22Rv1 (cell line): ENCODE results near the gene RIF1.
"Not testable (repeated sequence)": the region's sequence is repeated elsewhere in the genome, so short reads cannot be mapped to it uniquely, and the experiment has no call there.

Experiments
- H3K27ac ChIP-seq: fragments of 450-650 bp; 2 replicates; pipeline ENCODE4 v1.5.1; 2017
- CTCF ChIP-seq: fragments of 450-650 bp; IDR thresholded peaks from 2 replicates; pipeline ENCODE4 v1.5.1; 2017; ENCODE audit warnings: mild to moderate bottlenecking
- ZFX ChIP-seq: fragments of 450-650 bp; IDR thresholded peaks from 2 replicates; pipeline ENCODE4 v1.6.1; 2017; ENCODE audit warnings: antibody characterized with exemption, borderline replicate concordance

RIF1 gene

DNA sequence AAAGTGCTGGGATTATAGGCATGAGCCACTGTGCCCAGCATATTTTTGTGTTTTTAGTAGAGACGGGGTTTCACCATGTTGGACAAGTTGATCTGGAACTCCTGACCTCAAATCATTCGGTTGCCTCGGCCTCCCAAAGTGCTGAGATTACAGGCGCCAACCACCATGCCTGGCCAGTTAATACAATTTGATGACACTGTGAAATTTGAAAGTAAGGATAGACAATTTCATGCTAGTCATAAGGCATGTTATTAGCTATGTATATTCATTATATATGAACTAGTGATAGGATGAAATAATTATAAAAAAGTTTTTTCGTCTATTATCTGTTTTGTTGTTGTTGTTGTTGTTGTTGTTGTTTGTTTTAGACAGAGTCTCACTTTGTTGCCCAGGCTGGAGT, 8.6 kb upstream of the RIF1 start:
- no peak overlapping the region for H3K27ac ChIP-seq
- TF ChIP-seq ZFX (no peak), CTCF (no peak)

DNA sequence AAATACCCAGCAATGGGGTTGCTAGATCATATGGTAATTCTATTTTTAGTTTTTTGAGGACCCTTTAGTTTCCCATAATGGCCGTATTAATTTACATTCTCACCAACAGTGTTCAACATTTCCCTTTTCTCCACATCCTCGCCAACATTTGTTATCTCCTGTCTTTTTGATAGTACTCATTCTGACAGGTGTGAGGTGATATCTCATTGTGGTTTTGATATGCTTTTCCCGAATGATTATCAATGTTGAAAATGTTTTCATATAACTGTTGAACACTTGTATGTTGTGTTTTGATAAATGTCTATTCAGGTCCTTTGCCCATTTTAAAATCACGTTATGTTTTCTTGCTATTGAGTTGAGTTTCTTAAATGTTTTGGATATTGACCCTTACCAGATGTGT, 5.8 kb upstream of the RIF1 start:
- H3K27ac ChIP-seq = no peak overlapping the region
- TF ChIP-seq CTCF (no peak), ZFX (no peak)

DNA sequence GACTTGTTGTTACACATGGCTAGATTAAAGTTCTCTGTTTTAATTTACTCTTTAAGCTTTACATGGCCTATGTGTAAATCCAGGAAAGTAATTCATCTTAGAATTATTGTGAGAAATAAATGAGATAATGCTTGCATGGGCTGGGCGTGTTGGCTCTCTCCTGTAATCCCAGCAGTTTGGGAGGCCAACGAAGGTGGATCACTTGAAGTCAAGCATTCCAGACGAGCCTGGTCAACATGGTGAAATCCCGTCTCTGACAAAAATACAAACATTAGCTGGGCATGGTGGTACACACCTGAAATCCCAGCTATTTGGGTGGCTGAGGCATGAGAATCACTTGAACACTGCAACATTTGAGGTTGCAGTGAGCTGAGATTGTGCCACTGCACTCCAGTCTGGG, 4.3 kb upstream of the RIF1 start:
- no peak for TF ChIP-seq CTCF
- TF ChIP-seq ZFX = no peak
- H3K27ac ChIP-seq = no peak overlapping the region

GRCh38 chr2:151407281-151407680, 2.4 kb upstream of the RIF1 start:
- H3K27ac ChIP-seq = no peak overlapping the region
- TF ChIP-seq ZFX (no peak), CTCF (no peak)

DNA sequence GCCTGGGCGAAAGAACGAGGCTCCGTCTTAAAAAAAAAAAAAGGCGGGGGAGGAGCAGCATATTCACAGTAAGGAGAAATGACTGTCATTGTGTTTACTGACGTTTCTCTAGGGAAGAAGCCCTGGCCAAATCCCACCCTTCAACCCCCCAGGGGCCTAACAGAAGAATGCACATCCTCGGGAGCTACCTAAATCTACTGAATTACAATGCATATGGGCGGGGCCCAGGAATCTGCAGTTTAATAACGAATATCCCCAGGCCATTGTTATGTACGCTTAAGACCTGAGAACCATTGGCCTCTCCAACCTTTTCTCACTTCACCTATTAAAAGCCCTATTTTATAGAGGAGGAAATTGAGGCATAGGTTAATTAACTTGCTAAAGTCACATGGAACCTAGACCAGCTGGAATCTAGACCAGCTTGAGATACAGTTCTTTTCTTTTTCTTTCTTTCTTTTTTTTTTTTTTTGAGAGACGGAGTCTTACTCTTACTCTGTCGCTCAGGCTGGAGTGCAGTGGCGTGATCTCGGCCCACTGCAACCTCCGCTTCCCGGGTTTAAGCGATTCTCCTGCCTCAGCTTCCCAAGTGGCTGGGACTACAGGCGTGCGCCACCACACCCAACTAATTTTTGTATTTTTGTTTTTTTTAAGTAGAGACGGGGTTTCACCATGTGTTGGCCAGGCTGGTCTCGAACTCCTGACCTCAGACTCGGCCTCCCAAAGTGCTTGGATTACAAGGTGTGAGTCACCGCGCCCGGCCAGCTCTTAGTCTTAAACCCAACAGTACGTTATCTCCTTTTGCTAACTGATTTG, 708 bp upstream of the RIF1 start:
- H3K27ac ChIP-seq = peak overlapping the region; percentile 69
- TF ChIP-seq CTCF (no peak), ZFX (no peak)

DNA sequence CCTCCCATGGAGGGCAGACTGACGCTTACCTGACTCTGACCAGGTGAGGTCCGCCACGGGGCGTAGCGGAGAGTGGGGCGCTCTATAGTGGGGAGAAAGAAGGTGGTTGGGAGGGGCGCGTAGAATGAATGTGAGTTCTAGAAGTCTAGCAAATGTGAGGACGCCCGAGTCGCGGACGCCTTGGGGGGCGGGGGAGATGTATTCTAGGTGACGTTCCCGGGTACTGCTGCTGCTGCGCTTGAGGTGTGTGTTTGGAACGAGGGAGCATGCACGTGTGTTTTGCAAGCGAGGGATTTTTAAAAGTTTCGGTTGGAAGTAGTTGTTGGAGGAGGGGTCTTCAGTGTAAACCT, 758 bp downstream of the RIF1 start:
- TF ChIP-seq ZFX = no peak
- TF ChIP-seq CTCF = no peak

GRCh38 chr2:151417650-151418049, 7.9 kb downstream of the RIF1 start:
- no peak overlapping the region for H3K27ac ChIP-seq

More for the DNA sequence above, 758 bp downstream of the RIF1 start:
- H3K27ac ChIP-seq = peak overlapping the region; percentile 69

DNA sequence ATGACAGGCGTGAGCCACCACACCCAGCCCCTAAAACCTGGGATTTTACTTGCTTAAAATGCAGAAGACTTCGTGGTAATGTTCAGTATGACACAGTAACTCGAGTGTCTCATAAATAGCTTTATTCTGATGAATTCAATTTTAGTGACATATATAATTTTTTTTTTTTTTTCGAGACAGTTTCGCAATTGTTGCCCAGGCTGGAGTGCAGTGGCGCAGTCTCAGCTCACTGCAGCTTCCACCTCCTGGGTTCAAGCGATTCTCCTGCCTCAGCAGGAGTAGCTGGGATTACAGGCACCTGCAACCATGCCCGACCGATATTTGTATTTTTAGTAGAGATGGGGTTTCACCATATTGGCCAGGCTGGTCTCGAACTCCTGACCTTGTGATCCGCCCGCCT, 12.0 kb downstream of the RIF1 start:
- H3K27ac ChIP-seq = not testable (repeated sequence)

More at GRCh38 chr2:151417650-151418049, 7.9 kb downstream of the RIF1 start:
- TF ChIP-seq CTCF (no peak), ZFX (no peak)
